HG03575 (cell line): Measurements from ENCODE around the gene SH3PXD2B.

ENCODE experiments used
- ATAC-seq: cut with Tn5 transposase; IDR thresholded peaks from one replicate; pipeline ENCODE4 v1.9.1; 2021; ENCODE audit not compliant: unreplicated experiment, insufficient number of reproducible peaks, low FRiP score; ENCODE audit errors: extremely low read depth

Gene SH3PXD2B

DNA sequence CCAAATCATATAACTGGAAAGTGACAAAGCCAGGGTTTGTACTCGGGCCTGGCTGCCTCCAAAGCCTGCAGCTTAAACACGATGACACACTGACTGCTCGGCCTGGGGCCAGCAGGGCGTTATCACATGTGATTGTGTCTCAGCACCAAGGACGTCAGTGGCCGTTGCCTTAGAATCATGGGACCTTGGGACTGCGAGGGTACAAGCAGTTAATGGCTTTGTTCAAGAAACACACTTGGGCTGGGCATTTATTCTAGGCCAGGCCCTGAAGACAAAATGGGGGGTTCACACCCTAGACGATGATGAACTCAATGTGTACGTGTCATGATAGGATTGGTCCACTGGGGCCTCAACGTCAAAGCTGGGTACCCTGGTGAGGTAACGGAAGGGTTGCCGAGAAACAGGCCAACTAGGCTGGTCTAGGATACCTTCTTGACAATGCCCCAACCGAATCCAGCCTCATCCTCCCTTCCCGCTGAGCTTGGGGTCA is 13.0 kb downstream of the SH3PXD2B start:
- no peak for ATAC-seq

DNA sequence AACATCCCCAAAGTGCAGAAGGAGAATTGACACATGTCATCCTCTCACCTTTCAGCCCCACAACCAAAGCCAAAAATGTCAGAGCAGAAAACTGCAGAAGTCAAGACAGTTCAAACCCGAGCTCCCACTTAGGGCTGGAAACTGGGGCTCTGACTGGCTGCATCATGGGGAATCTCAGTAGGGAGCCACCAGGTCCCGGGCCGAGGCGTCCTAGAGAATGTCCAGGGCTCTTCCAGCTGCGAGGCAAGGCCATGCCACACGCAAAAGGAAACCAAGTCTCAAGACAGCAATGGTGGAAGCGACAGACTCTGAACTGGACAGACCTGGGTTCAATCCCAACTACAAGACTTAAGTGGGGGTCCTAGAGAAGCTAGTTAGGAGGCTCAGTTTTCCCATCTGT is 13.8 kb downstream of the SH3PXD2B start:
- ATAC-seq, result no peak

DNA sequence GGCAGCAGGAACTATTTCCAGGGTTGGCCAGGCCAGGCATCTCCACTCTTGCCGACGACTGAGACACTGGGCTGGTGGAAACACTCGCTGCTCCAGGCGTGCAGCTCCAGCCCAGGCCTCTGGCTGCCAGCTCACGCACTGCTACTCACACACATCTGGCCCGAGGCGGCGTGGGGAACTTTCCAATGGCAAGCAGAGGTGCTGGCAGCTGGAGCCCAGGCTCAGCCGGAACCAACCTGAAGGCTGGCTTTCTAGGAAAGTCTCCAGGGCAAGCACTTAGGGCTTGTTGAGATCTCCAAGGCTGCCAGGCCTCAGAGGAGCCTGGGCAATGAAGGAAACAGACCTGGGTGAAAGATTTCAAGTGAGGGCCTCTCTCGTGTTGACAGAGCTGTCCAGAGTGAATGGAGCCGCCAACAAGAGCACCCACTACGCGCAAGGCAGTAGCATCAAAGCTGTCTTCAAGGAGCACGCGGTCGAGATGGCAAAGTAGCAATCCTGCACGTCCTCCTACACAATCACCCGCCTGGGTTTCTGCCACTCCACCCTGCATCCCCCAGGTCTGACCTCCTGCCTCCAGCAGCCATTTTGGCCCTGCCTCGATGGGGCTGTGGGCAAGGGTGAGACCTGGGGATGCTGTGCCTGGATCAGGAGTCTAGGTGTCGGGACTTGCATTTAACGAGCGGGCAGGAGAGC is 14.4 kb downstream of the SH3PXD2B start:
- no peak for ATAC-seq

DNA sequence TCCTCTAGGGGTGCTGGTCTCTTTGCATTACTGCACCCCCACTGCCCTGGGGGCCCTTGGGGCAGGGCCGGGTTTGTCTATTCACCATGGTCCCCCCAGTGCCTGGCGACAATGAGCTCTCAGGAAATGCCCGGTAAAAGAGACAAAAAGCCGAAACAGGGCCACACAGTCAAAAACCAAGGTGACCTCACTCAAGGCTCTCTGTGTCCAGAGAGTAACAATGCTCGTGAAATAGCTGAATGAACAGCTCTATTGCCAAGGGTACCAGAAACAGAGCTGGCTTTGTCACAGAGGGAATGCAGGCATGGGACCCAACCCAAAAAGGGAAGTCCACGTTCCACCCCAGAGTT is 16.0 kb downstream of the SH3PXD2B start:
- no peak for ATAC-seq

DNA sequence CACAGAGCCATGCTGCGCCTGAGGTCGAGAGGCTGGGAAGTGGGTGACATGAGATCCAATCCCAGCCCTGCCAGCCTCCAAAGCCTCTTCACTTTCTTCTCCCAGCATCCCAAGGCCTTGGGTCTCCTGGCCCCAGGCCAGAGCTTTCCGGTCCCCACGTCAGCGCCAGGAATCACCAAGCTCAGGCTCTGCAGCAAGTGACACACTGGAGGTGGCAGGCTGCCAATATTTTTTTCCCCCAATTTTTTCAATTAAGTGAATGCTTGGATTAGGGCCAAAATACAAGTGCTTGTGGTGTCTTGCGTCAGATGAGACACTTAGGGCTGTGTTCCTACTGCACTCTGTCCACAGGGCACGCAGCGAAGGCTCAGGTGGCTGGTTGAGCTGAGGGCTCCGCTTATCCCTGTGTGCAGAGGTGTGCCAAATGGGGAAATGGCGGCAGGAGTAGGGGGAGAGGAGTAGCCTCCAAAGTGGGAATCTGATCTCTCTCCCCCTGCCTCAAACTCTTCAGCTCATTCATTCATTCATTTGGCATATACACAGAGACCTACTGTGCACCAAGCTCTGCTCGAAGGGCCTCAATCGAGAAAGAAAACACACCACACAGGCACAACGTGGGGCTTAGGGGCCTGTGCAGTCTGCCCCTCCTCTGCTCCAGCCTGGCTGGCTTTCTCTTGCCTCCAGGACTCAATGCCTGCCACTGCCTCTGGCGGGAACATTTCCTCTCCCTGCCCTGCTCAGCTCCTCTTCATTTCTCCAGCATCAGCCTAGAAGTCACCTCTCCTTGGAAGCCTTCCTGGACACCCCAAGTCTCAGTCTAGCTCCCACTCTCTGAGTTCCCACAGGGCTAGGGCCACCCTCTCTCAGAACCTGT is 16.6 kb downstream of the SH3PXD2B start:
- ATAC-seq, result no peak

DNA sequence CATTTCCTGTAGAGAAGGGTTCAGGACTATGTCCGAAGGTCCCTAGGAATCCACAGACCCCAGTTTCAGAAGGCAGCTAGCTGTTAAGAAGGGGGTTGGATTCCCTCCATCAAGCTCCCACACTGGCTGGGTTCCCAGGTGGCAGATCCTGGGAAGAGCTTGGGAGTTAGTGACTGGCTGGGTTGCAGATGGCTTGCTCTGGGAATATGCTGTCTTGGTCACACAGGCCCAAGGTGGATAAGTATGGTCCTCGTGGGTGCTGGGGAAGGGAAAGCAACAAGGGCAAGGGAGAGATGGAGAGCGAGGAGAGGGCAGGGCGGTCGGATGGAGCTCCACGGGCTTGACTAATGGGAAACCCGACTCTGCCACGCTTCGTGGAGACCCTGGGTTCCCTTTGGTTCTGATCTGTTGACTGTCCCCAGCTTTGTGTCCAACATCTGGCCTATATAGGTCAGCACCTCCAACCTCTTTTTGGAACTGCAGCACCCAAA is 17.4 kb downstream of the SH3PXD2B start:
- ATAC-seq, result no peak

DNA sequence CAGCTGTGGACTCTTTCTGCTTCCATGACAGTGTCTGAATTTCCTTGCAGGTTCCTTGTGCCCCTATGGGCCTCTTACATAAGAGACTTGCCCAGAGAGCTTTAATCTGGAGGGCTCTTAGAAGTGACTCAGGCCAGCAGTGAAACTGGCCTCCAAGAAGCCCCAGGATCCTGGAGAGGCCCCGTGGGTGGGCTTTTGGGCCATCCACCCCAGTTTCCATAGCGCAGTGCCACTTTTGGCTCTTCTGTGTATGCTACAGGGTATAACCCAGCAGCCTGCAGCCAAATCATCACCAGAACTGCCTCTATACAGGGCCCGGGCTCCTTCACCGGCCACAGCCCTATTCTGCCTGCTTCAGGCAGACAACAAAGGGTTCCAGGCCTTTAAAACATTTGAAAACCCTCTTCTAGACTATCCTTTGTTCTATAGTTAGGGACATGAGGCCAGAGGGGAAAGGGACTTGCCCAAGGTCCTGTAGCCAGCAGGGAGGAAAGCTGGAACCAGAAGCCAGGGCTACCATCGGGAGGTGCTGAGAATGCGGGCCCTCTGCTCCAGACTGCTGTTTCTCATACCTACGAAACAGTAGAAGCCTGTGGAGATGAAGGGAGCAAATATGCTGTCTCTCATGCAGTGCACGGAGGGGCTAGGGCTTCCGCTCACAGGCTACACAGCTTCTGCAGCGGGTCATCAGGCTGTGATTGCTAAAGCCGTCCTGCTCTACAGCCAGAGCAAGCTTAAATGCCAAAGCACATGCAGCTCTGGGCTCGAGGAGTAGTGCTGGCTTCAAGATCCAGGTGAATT is 18.0 kb downstream of the SH3PXD2B start:
- no peak for ATAC-seq

DNA sequence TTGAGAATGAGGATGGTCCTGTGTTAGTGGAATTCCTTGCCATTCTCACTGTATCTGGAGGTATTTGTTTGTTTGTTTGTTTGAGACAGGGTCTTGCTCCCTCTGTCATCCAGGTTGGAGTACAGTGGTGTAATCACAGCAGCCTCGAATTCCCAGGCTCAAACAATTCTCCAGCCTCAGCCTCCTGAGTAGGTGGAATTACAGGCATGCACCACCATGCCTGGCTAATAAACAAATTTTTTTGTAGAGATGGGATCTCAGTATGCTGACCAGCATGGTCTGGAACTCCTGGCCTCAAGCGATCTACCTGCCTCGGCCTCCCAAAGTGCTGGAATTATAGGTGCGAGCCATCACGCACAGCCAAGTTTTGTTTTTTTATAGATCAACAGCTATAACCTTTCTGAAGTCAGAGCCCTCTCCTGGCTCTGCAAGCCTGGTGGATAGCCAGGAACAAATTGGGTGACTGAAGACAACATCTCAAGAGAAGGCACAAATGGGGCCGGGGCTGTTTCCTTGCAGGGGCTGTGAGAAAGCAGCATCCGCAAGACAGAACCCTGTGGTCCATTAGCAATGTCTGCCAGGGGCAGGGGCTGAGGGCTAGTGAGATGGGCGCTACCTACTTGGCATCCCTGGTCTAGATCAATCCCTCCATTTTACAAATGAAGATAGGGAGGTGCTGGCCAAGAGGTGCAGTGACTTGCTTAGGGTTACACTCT is 18.8 kb downstream of the SH3PXD2B start:
- ATAC-seq, result no peak

DNA sequence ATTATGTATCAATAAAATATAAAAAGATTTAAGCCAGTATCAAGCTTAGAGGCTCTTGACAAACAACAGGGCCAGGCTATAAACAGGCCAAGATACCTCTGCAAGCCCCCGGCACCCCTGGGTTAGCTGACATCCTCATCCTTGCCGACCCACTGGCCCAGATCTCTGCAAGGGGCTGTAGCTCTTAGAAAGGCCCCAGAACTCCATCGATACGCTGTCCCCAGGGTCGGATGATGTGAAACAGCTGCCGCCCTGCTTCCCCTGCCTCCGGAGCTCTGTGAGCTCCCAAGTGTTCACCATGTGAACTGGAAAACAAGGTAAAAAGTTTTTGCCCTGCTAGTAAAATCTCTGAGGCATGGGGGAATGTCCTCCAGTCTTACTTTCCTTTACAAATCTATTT is 20.1 kb downstream of the SH3PXD2B start:
- ATAC-seq, result no peak

DNA sequence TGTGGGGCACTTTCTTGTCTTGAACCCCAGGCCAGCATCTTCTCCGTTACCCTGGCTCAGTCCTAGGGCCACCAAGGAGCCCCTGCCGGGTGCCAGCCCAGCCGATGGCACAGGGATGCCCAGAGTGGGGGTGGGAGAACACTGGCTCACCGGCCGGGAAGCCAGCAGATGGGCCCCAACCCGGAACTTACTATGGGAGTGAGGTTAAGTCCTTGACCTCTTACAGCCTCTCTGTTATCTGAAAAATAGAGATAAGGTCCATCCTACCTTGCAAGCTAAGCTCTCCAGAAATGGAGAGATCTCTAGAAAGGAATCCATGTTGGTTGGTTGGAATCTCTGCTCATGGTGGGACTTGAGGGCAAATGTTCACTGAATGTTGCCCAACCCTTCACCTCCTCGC is 20.8 kb downstream of the SH3PXD2B start:
- ATAC-seq, result no peak

DNA sequence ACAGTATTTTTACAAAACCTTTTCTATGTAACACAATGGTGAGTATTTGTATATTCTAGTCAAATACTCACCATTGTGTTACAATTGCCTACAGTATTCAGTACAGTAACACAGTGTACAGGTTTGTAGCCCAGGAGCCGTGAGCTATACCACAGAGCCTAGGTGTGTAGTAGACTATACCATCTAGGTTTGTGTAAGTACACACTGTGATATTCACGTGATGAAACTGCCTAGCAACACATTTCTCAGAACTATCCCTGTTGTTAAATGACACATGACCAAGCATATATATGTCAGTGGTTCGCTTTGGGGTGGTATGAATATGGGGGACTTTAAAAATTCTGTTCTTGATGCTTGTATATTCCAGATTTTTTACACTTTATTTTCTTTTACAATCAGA is 21.3 kb downstream of the SH3PXD2B start:
- ATAC-seq, result no peak

DNA sequence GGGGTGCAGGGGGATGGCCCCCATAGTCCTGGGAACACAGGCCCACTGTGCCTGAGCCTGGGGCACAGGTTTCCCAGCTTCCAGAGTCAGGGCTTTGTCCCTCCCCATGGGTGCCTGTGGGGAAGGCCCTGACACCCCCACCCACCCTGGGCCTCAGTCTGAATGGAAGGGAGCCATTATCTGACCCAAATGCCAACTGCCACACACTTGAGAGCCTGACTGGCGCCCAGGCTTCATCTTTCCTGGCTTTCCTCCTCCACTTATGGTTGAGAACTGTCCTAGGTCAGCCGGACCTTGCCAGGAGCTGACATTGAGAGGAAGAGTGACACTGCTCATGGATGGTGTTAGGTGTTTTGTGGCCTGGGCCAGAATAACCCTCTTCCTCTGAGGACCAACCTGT is 24.0 kb downstream of the SH3PXD2B start:
- ATAC-seq, result no peak

DNA sequence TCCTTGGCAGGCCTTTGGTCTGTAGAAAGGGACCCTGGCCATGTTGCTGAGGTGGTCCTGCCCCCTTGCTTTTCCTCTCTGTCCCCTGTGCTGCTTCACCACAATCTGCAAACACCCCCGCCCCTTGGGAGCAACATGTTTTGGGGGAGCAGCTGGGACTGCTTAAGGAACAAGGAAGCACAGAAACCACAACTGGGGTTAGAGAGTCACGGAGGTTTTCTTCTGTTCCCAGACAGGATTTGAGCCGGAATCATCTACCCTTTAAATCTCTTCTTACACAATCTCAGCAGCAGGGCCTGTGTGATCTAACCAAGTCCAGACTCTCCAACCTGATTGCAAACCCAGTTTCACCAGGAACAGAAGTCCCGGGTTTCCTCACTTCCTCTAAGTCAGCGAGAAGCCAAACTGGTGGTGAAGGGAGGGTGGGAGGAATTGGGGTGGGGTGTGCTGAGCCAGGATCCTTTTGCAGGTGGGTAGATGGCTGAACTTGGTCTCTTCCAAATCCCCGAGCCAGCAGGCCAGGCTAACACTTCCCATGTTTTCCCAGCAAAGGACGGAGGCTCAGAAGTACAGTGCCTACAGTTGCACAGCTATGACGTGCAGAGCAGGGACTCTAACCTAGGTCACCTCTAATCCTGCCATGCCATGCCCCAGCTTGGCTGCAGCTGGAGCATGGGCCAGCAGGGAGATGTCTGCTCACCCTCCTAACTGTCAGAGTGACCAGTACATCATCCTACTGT is 25.0 kb downstream of the SH3PXD2B start:
- ATAC-seq, result no peak

DNA sequence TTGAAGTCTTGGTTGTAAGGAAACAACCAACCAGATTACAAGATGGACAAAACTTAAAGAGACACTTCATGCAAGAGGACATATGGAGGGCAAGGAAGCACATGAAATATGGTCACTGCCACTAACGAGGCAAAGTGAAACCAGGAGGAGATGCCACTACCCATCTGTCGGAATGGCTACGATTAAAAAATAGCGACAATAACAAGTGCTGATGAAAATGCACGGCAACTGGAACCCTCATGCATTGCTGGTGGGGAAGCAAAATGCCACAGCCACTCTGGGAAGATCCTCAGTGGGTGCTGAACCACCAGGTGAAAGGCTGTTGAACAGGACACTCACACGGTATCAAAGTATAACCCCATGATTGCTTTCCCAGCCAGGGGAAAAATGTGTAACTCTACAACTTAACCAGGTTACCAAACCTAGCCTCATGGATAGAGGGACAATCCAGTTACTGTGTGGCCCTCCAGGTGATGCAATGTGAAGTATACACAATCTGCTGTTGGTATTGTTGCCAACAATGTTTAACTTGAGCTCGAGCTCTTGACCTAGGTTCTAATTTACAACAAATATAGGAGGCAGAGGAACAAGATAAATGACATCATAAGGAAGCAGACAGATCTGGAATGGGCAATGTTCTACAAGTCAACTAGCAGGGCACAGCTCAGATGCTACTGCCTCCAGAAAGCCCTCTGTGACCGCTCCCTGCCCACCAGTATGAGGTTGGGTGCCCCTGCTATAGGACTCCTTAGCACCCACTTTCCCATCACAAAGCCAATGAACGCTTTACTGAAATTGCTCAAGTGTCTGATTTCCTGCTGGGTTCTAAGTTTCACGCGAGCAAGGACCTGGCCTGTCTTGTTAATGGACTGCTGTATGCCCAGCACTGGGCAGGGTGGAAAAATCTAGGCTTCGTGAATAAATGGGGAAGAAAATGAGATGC is 25.8 kb downstream of the SH3PXD2B start:
- ATAC-seq, result no peak

DNA sequence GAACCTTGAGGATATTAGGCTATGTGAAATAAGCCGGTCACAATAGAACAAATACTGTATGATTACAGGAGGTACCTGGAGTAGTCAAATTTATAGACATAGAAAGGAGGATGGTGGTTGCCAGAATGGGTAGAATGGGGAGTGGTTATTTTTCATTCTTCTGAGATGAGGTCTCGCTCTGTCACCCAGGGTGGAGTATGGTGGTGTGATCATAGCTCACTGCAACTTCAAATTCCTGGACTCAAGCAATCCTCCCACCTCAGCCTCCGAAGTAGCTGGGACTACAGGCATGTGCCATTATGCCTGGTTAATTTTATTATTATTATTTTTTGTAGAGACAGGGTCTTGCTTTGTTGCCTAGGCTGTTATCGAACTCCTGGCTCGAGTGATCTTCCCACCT is 27.1 kb downstream of the SH3PXD2B start:
- ATAC-seq, result no peak

DNA sequence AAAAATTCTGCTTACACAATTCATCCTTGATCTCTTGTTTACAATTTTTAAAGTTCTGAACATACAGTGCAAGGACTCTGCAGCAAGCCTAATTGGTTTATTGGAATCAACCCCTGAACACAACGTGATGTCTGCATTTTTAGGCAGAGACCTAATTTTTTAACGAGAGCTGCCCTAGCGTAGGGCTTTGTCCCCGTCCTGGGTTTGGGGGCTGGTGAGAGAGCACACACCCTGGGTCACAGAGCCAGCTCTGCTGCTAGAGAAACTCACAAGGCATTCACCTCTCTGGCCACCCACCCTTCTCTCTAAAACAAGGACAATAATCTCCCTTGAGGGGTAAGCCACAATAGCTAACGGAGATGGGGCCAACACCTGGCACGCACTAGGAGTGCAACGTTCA is 28.2 kb downstream of the SH3PXD2B start:
- ATAC-seq, result no peak

DNA sequence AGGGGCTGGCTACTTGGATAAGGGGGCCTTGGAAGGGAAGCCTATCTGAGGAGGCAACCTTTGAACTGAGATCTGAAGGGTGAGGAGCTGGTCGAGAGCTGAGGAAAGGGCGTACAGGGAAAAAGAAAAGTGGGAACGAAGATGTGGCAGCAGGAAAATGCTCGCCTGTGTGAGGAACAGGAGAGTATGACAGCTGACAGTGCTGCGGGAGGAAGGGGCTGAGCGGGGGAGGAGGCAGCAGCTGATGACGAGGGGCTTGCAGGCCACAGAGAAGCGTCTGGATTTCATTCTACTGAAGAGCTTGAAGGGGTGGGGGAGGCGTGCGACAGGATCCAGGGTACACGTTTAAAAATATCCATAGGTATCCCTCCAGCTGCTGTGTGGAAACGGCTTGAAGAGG is 28.9 kb downstream of the SH3PXD2B start:
- ATAC-seq, result no peak
